Measurements from ENCODE around the gene CNTNAP2.

Gene CNTNAP2

DNA sequence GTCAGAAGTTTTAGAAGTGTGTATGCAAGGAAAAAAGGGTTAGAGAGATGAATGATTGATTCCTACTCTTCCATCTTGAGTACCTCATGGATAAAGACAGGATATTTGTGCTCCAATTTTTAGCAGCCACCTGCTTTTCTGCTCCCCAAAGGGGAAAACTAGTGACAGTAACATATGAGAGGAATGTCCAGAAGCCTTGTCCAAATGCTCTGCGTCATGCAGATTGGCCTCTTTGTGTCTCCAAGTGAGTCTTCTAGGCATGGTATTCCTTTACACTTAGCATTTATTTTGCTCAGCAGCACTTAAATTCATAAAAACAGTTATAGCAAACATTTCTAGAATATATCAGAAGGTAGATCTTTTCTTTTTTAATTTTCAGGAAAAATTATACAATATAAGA lies 306.8 kb downstream of the CNTNAP2 start:
- no peak for DNase-seq (ENCODE audit: low read depth)

DNA sequence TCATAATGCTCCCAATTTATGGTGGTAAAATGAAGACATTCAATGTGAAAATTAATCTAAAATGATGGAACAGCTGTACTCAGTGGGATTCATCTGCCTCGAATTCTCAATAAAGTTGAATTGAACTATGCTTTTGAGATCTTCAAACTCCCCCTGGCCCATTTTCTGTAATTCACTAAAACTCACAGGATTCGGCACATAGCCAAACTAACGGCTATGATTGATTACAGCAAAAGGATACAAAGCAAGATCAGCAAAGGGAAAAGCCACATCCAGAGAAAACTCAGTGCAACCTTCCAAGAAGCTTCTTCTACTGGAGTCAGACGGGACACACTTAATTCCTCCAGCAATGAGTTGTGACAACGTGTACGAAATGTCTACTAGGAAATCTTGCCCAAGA lies 307.5 kb downstream of the CNTNAP2 start:
- DNase-seq (ENCODE audit: low read depth) = no peak

DNA sequence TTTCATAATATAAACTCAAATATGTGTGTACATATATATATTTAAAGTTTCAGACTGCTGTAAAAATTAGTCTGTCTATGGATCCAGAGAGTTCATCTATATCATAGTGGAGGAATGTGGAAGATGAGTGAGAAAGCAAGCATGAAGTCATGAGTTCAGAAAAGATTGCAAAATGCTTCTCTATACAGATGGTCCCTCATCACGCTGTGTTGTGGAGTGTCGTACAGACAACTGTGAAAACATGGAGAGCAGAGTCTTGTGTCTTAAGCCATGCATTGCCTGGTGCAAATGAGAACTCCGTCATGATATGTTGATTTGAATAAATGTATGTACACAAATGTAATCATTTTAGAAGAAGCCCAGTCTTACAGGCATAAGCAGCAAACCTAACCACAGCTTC lies 316.9 kb downstream of the CNTNAP2 start:
- no peak for DNase-seq (ENCODE audit: low read depth)

DNA sequence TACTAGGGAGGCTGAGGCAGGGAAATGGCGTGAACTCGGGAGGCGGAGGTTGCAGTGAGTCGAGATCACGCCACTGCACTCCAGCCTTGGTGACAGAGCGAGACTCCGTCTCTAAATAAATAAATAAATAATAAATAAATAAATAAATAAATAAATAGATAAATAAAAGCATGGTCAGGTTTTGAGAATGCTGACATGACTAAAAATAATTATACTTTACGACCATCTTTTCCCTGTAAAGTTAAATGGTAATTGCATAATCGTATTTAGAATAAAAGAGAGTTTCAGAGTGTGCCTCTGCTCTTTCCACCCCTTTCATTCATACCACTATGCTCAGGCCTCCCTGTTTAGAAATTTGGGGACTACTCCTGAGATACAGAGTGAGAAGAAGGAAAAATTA lies 326.5 kb downstream of the CNTNAP2 start:
- DNase-seq (ENCODE audit: low read depth) = no peak

DNA sequence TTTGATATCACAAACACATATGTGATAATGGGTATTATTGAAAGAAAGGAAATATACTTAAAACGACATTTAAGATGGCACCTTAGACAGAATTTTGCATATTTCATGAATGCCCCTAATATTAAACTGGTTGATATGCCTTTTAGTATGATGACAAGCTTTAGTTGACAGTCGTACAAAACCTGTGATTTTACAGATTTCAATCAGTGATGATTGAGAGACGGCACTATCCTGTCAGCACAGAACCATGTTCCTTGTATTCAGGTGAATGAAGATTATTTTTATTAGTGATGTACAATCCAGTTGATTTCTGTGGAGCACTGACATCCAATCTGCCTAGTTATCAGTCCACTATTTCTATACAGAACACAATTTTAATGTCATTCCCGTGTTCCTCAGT lies 333.0 kb downstream of the CNTNAP2 start:
- DNase-seq (ENCODE audit: low read depth) = no peak

DNA sequence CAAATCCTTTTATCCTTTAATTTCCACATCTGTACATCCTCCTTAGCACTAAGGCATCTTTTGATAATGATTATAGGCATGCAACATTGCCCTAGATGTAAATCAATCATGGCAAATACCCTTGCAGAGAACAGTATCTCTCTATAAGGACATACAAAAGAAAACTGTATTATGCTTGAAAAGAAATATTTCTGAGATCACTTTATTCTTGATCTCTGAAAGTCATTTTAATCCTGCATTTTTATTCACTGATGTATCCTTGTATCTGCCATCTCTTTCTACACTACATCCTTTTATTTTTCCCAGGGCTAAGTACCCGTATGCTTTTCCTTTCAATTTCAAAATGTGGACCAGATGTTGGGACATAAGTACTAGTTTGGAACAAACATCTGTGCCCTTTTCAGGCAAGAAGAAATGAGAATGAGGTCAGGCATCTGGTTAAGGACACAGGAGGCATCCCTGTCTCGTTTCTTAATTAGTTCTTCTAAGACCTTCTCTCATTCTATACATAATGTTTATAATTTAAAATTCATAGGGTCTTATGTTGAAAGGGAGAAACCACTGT lies 338.6 kb downstream of the CNTNAP2 start:
- no peak for DNase-seq (ENCODE audit: low read depth)

DNA sequence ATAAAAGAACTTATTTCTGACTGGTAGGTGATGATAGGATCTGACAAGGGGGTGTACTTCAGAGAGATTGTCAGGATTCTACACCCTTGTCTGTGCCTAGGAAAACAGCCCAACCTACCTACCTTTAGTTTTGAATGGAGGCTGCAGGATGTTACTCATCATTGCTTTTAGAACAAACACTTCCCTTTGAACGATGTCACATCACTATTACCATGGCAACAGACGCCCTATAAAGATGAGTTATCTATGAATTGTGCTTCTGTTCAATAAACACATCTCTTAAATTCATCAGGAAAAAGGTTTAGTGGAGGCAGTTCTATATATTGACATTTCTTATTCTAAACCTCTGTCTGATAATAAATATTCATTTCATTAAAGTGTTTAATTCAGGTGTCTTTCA lies 362.4 kb downstream of the CNTNAP2 start:
- no peak for DNase-seq (ENCODE audit: low read depth)

DNA sequence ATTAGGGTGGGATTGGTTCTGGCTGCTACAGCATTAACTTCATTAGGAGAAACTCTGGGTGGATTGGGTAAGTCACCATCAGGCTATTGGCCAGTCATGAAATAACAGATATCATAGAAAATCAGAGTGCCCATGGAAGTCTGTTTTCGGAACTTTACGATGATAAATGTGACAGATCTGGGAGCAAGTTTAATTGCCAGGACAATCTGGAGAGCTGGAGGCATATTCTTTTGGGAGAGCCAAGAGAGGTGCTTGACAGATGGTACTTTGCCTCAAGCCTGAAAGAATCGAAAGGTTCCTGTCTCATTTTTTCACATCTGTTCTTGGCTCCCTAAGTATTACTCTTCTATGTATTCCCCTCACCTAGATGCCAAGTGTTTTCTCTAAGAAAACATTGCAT lies 369.9 kb downstream of the CNTNAP2 start:
- no peak for DNase-seq (ENCODE audit: low read depth)

DNA sequence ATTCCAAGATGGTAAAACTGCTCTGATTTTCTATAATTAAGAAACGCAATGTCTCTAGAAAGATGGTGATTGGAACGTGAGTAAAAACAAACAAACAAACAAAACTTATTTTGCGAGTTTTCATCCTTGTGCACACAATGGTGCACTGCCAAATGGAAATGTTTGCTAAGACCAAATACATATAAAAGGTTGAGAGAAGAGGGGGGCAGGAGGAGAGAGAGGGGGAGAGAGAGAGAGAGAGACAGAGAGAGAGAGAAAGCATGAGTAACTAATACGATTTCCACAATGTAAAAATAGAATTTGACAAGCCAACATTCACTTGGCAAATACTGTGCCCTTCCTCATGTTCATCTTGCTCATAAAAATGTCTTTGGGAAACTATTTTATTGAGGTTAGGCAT lies 375.4 kb downstream of the CNTNAP2 start:
- DNase-seq (ENCODE audit: low read depth) = no peak

DNA sequence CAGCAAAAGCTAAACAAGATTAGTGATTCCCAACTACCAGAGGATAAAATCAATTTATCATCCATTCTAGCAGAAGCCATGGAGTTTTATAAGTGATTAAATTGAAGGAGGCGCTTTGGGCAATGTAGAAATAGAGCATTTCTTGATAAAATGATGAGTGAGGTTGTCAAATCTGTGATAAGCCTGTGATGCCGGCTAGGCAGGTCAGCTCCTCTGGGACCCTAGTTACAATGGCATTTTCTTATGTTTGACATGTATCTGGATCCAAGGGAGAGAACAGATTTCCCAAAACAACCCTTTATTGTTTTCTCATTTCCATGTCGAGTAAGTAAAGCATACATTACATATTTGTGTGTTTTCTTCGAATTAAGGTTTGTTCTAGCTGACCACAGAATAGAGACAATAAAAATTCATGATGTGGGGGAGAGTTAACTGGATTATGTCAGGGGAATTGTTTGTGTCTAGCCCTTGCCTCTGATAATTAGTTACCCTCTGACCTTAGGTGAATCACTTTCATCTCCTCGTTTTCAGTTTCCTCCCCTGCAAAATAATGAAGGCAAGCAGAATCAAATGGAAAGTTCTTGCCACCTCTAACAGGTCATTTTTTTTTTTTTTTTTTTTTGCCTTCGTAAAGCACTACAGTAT lies 378.5 kb downstream of the CNTNAP2 start:
- no peak for DNase-seq (ENCODE audit: low read depth)

DNA sequence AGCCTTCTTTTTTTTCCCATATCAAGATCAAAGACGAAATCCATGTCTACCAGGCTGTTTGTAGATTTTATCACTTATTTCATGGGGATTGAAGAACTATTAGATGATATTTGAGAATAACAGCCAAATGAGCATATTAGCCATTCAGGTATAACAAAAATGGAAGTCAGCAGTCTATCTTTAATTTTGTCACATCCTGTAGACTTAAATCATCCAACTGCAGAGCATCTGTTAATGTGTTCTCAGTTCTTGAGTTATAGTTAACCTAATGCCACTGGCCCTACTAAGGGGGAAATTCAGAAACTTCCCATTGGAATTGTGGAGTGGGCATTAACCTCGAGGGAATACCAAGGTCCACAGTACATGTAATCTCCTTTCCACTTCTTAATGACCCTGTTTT lies 380.1 kb downstream of the CNTNAP2 start:
- no peak for DNase-seq (ENCODE audit: low read depth)

DNA sequence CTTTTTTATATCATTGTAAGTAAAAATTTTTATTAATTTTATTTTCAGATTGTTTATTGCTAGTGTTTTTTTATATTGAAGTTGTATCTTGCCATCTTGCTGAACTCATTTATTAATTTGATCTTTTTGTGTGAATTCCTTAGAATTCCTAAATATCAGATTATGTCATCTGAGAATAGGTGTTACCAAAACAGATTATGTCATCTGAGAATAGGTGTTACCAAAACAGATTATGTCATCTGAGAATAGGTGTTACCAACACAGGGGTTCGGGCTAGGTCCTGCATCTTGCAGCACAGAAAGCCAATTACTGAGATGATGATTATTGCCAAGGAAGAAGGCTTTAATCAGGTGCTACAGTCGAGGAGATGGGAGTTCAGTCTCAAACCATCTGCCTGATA lies 383.4 kb downstream of the CNTNAP2 start:
- no peak for DNase-seq (ENCODE audit: low read depth)

DNA sequence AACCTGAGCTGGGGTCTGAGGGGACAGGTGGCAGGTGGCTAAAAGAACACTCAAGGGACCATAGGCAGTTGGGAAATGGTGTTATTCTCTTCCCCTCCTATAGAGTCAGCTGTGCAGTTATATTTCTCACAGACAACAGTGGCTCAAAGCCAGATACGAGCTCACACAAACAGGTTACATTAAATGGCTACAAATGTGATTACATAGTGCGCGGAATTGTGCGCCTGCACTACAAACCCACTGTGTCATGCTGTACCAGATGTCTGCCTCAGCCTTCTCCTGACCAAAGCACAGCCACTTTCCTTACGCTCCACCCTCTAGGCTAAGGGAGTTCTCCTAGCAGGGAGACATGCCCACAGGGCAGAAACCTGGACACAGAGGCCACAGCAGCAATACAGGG lies 387.2 kb downstream of the CNTNAP2 start:
- no peak for DNase-seq (ENCODE audit: low read depth)

DNA sequence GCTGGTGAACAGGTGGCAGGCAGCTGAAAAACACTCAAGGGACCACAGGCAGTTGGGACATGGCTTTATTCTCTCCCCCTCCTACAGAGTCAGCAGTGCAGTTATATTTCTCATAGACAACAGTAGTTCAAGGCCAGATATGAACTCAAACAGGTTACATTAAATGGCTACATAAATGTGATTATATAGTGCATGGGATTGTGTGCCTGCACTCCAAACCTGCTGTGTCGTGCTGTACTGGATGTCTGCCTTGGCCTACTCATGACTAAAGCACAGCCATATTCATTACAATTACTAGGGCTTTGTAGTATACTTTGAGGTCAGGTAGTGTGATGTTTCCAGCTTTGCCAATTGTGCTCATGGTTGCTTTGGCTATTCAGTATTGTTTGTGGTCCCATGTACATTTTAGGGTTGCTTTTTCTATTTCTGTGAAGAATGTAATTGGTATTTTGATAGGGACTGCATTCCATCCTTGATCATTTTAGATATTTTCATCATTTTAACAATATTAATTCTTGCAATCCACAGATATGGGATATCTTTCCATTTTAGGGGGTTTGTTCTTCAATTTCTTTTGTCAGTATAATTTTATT lies 393.6 kb downstream of the CNTNAP2 start:
- DNase-seq (ENCODE audit: low read depth) = no peak

DNA sequence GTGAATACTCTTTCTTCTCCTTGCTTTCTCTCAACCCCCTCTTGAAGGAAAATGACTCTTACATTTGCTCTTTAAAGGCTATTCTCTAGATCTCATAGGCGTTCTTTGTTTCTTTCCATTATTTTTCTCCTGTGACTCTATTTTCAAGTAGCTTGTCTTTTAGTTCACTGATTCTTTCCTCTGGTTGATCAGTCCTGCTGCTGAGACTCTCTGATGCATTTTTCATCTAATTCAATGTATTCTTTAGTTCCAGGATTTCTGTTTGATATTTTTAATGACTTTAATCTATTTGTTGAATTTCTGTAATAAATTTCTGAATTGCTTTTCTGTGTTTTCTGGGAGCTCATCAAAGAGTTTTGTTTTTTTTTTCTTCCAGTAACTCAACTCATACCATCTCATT lies 397.7 kb downstream of the CNTNAP2 start:
- DNase-seq (ENCODE audit: low read depth) = no peak

DNA sequence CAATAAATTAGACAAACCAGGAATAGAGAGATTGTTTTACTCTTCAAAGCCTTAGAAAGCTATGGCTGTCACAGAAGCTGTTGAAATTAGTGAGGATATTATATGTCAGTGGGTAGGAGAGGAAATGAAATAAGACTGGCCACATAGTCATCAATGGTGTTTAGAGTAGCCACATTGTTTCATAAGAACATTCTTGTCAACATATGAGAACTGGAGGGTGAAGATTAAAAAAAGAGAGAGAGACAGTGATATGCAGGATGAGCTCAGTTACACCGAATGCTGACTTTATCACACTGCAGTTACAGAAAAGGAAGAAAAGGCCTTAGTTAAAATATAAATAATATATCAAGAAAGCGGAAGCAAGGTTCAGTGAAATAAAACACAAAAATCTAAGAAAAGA lies 412.0 kb downstream of the CNTNAP2 start:
- no peak for DNase-seq (ENCODE audit: low read depth)

DNA sequence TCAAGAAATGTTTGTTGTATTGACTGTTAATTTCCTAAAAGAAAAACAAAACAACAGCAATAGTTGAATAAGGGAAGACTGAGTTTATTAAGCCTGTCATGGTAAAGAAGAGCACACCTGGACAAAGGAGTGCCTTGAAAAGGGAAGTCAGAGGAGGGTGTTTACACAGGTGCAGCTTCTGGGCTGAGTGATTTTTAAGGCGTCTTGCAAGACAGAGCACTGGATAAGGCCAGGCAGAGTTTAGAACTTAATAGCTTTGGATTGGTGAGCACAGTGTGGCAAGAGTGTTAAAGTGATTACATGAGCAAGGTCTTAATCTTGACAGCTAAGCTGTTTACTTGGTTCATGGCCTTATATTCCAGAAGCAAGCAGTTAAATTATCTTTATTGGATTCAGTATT lies 423.2 kb downstream of the CNTNAP2 start:
- no peak for DNase-seq (ENCODE audit: low read depth)

DNA sequence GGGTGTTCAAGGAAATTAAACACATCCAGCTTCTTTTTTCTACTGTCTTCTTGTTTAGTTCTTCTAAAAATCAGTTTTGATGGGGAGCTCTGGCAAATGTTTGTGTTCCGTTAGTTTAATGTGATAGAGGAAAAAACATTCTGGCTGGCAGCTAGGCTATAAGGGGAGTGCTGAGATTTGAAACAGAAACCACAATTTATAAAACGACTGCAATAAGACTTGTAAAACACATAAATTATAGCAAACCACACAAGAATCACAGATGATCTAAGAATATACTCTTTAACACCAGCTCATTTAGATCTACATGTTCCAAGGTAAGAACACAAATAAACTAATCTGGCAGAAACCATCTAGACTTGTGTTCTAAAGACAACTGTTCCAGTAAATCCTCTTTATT lies 425.5 kb downstream of the CNTNAP2 start:
- DNase-seq (ENCODE audit: low read depth) = no peak

DNA sequence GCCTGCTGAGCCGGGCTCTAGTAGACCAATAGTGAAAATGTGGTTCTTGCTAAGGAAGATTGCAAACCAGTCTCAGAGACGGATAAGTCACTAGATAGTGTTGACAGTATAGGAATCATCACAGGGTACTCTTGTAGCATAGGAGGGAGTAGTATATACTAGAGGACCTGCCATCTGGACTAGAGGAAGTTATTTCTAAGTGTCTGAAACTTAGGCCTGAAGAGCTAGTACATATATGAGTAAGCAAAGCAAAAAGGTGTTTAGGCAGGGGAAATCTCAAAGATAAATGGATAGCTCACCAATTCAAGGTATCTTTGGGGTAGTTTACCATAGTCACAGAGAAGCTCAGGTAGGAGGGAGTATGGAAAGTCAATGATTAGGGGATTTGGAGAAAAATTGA lies 428.1 kb downstream of the CNTNAP2 start:
- no peak for DNase-seq (ENCODE audit: low read depth)

DNA sequence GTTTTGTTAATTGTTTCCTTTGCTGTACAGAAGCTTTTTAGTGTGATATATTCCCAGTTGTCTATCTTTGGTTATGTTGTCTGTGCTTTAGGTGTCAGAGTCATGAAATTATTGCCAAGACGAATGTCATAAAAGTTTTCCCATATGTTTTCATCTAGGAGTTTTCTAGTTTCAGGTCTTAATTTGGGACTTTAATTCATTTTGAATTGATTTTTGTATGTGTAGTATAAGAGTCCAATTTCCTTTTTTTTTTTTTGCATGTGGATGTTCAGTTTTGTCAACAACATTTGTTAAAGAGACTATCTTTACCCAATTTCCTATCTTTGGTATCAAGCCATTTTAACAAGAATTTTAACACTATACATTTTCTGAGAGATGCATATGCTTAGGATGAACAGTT lies 432.2 kb downstream of the CNTNAP2 start:
- DNase-seq (ENCODE audit: low read depth) = no peak

DNA sequence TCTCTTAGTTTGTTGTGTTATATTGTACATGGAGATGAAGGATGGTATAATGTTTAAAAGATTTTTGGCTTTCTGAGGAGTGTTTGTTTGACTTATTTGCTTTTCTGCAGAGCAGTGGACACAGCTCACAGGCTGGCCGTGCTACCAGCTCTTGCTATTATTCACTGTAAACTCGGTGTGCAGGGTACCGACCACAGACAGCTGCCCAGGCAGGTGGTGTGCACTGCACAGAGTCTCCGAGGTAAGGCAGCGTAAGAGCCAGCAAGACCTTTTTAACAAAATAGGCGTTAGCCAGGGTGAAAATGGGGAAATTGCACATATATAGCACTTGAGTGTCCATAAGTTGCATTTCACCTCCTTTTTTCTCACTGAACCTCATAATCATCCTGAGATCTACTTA lies 438.0 kb downstream of the CNTNAP2 start:
- DNase-seq (ENCODE audit: low read depth) = no peak

DNA sequence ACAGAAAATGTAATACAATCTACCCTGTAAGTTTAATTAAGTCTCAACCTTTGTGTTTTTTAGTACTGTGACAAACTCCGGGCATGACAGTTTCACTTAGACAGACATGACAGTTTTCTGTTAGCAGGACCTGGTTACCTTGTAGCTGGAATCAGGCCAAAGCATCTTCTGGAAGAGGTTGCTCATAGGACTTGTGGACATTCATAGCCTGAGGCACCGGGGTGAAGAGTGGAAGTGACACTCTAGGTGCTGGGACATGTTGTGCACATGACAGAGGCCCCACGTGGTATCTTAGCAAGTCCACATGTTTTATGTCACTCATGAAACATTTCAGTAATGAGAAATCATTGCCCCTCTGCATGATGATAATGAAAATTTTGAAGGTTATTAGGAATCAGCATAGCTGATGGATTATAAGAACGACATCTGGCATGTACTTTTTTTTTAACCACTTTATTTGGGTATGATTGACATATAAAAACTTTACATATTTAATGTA lies 441.4 kb downstream of the CNTNAP2 start:
- DNase-seq (ENCODE audit: low read depth) = no peak

DNA sequence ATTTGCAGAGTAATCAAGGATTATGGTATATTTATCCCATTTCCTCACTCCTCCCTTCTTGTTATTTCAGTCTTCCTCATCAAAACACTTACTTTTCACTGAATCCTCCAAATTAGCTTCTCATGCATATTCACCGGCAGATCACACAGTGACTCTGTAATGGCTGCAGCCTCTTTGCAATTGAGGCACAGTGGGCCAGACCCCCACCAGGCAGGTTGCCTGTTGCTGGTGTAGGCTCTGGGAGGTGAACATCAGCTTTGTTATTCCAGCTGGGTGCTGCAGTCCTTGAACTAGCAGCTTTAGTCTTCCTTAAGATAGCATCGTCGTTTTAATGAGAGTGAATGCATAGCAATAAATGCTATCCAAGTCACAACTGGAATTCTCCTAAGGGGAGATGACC lies 449.3 kb downstream of the CNTNAP2 start:
- DNase-seq (ENCODE audit: low read depth) = no peak

DNA sequence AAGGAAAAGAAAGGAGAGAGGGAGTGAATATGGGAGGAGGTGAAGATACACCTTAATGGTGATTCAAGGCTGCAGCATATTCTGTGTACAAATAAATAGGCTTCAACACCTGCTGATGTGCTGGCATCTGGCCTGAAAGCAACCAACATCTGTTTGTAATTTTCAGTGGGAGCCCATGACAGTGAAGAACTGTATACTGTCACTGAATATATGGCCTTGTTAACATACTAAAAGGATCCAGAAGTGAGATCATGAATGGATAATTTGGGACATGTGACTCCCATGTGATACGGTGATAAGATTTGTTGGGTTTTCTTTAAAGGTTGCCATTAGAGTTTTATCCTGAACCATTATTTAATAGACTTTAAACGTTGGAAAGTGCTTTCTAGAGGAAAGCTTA lies 459.3 kb downstream of the CNTNAP2 start:
- no peak for DNase-seq (ENCODE audit: low read depth)
